HepG2 (cell line): ENCODE measurements around the gene ZMYND8. TPM values are rescaled to one million over a fixed set of nuclear protein-coding genes. Genes with fewer than 3 reads are reported as not detected.

ENCODE experiments used
- ATAC-seq: fragments of 200-7000 bp; cut with Tn5 transposase; 3 replicates; pipeline ENCODE4 v1.9.1; 2020; ENCODE audit warnings: mild to moderate bottlenecking, moderate library complexity
- BruUV-seq: library from RNA; stranded (reverse); fragments of 400-500 nt; replicated peaks from 2 replicates; lab custom pipeline; 2021; lab: Mats Ljungman, UMichigan
- CTCF ChIA-PET: fragments of 300-600 bp; formaldehyde crosslinking; extraction: SDS; loops from one replicate; lab custom pipeline; 2021; ENCODE audit warnings: low total read pairs, inconsistent platforms, low intra/inter-chr PET ratio; lab: Yijun Ruan, JAX
- POLR2A ChIA-PET: fragments of 350-600 bp; sonication (Branson Sonifier 250); formaldehyde crosslinking; loops from one replicate; lab custom pipeline; 2020; ENCODE audit warnings: antibody characterized with exemption, inconsistent platforms; lab: Yijun Ruan, JAX
- DNase-seq: peaks from one replicate; pipeline ENCODE4 v3.0.0-alpha.2; 2015; ENCODE audit warnings: low spot score
- FAIRE-seq: peaks from 3 replicates; lab custom pipeline; 2011; peaks lifted over from hg19 to GRCh38; lab: Jason Lieb, UNC
- H2AFZ ChIP-seq: one replicate; pipeline ENCODE4 v1.6.1; 2011; ENCODE audit warnings: low read length, inconsistent platforms
- H3K27ac ChIP-seq: fragments of 300-600 bp; 3 replicates; pipeline ENCODE4 v1.8.0; 2011; ENCODE audit warnings: mixed run types, mild to moderate bottlenecking, mixed read lengths, low read length, inconsistent platforms; ENCODE audit not compliant: insufficient read depth; ENCODE audit errors: extremely low read length
- H3K27me3 ChIP-seq, 2 experiments: fragments of 200-600 bp in 1 of 2; 2 replicates in 1 of 2; 3 replicates in 1 of 2; pipeline versions ENCODE4 v1.6.0 to v1.8.0; 2011; ENCODE audit warnings: low read length in 2 of 2, mild to moderate bottlenecking in 2 of 2, moderate library complexity in 2 of 2, inconsistent platforms in 1 of 2; ENCODE audit not compliant: insufficient read depth in 2 of 2, control insufficient read depth in 1 of 2
- H3K36me3 ChIP-seq, 2 experiments: fragments of 200-600 bp in 1 of 2; replicated peaks in 1 of 2; 2 replicates in 1 of 2; 3 replicates in 1 of 2; pipeline versions ENCODE4 v1.5.1 to v1.8.0; 2011; ENCODE audit warnings: low read length in 2 of 2, inconsistent platforms in 1 of 2; ENCODE audit not compliant: insufficient read depth in 2 of 2, control insufficient read depth in 1 of 2
- H3K4me1 ChIP-seq: 2 replicates; pipeline ENCODE4 v1.5.1; 2012; ENCODE audit warnings: low read length, inconsistent platforms; ENCODE audit not compliant: insufficient read depth
- H3K4me2 ChIP-seq: 2 replicates; pipeline ENCODE4 v1.6.0; 2011; ENCODE audit warnings: low read depth, low read length, inconsistent platforms
- H3K4me3 ChIP-seq, 3 experiments: fragments of 200-600 bp in 1 of 3; sonication (generic), shearing (Covaris generic) in 1 of 3; replicated peaks in 1 of 3; 2 replicates each; pipeline ENCODE4 v1.5.1; 2011 to 2016; ENCODE audit warnings: low read length in 3 of 3, inconsistent platforms in 2 of 3, low read depth in 2 of 3, mild to moderate bottlenecking in 2 of 3, control low read depth in 1 of 3, mixed read lengths in 1 of 3; ENCODE audit not compliant: insufficient read depth in 1 of 3
- H3K79me2 ChIP-seq: one replicate; pipeline ENCODE4 v1.6.1; 2011; ENCODE audit warnings: low read length, inconsistent platforms; ENCODE audit not compliant: insufficient read depth
- H3K9ac ChIP-seq: 2 replicates; pipeline ENCODE4 v1.6.0; 2011; ENCODE audit warnings: mild to moderate bottlenecking, low read depth, low read length, inconsistent platforms; ENCODE audit not compliant: insufficient read depth
- H3K9me3 ChIP-seq: 2 replicates; pipeline ENCODE4 v1.5.1; 2012; ENCODE audit warnings: mild to moderate bottlenecking, low read length
- H4K20me1 ChIP-seq: 2 replicates; pipeline ENCODE4 v1.6.0; 2011; ENCODE audit warnings: inconsistent platforms, mild to moderate bottlenecking, low read length, moderate library complexity; ENCODE audit not compliant: insufficient read depth
- ATF7 ChIP-seq, 2 experiments: fragments of 450-650 bp in 1 of 2; sonication (generic) in 1 of 2; formaldehyde crosslinking in 1 of 2; IDR thresholded peaks; 2 replicates each; pipeline versions ENCODE4 v1.4.0 to v1.6.1; 2016 to 2020; ENCODE audit warnings: antibody characterized with exemption in 1 of 2, mild to moderate bottlenecking in 1 of 2, missing genetic modification reagents in 1 of 2
- NR2F1 ChIP-seq, 2 experiments: fragments of 450-650 bp in 1 of 2; formaldehyde crosslinking in 1 of 2; IDR thresholded peaks; 2 replicates each; pipeline versions ENCODE4 v1.5.0 to v1.6.1; 2016 to 2020; ENCODE audit warnings: mild to moderate bottlenecking in 1 of 2, missing compliant biosample characterization in 1 of 2, missing genetic modification reagents in 1 of 2, moderate library complexity in 1 of 2
- POLR2AphosphoS5 ChIP-seq: IDR thresholded peaks from 2 replicates; pipeline ENCODE4 v1.6.1; 2012; ENCODE audit warnings: low read depth, low read length
- TEAD3 ChIP-seq: optimal IDR thresholded peaks from 2 replicates; pipeline ENCODE3; 2016; ENCODE audit warnings: borderline replicate concordance
- ZNF138 ChIP-seq: sonication (generic); formaldehyde crosslinking; IDR thresholded peaks from 2 replicates; pipeline ENCODE4 v1.5.0; 2020; ENCODE audit warnings: mild to moderate bottlenecking, low read depth, missing genetic modification reagents
- ZNF317 ChIP-seq: sonication (generic); formaldehyde crosslinking; IDR thresholded peaks from 2 replicates; pipeline ENCODE4 v1.5.0; 2020; ENCODE audit warnings: mild to moderate bottlenecking, missing genetic modification reagents
- WGBS: methylation state at CpG from one replicate; pipeline ENCODE4 v1.1.6; 2017; ENCODE audit warnings: low lambda C conversion rate; 5-methylcytosine and 5-hydroxymethylcytosine counted together
- in situ Hi-C: cut with HindIII; loops from 2 replicates; pipeline ENCODE4 v1.10.0; 2017; ENCODE audit warnings: low pct_unique_long_range_greater_than_20kb; ENCODE audit not compliant: extremely low pct_ligation_motif_present
- intact Hi-C: fragments of 100-400 bp; cut with micrococcal nuclease; formaldehyde crosslinking; loops from one replicate; pipeline ENCODE4 v1.10.0; 2022; ENCODE audit not compliant: unreplicated experiment
- polyA plus RNA-seq, 8 experiments: library from polyadenylated mRNA; depleted of rRNA in 3 of 8; stranded (reverse) in 7 of 8; unstranded in 1 of 8; fragments of >200 nt; fragmentation: Illumina TruSeq in 4 of 8; extraction: Trizol in 4 of 8; gene quantifications; 2 replicates each; pipeline versions ENCODE4 v1.2.1 to v1.2.3, GENCODE V29; 2011 to 2016; ENCODE audit warnings: low read depth in 4 of 8, missing spikeins in 1 of 8, mixed read lengths in 1 of 8; ENCODE audit not compliant: insufficient read depth in 1 of 8
- total RNA-seq, 5 experiments: library from RNA; depleted of rRNA; stranded (reverse); fragments of >200 nt; fragmentation: Illumina TruSeq; extraction: Trizol; gene quantifications; 2 replicates each; pipeline ENCODE4 v1.2.3, GENCODE V29; 2016; ENCODE audit warnings: low read depth in 1 of 5
- TF ChIP-seq, protein P1 (sequence below): IDR thresholded peaks from 2 replicates; pipeline ENCODE4 v1.6.1; 2016; ENCODE audit warnings: low read depth, missing genetic modification reagents, missing compliant biosample characterization
- TF ChIP-seq, protein P2 (sequence below): sonication (generic); formaldehyde crosslinking; IDR thresholded peaks from 2 replicates; pipeline ENCODE4 v1.5.0; 2020; ENCODE audit warnings: mild to moderate bottlenecking, missing genetic modification reagents
- TF ChIP-seq, protein P3 (sequence below): sonication (generic); formaldehyde crosslinking; IDR thresholded peaks from 2 replicates; pipeline ENCODE4 v1.4.0; 2020; ENCODE audit warnings: missing genetic modification reagents, mild to moderate bottlenecking, borderline replicate concordance
- TF ChIP-seq, protein P4 (sequence below): IDR thresholded peaks from 2 replicates; pipeline ENCODE4 v1.6.1; 2016; ENCODE audit warnings: low read depth, borderline replicate concordance

ZMYND8 gene
- total and polyA plus RNA-seq, 2 of the 13 experiments (the other 11 are each of a cell fraction or from before 2014, with no cell fraction given) = 53.9 to 84.7 TPM

DNA sequence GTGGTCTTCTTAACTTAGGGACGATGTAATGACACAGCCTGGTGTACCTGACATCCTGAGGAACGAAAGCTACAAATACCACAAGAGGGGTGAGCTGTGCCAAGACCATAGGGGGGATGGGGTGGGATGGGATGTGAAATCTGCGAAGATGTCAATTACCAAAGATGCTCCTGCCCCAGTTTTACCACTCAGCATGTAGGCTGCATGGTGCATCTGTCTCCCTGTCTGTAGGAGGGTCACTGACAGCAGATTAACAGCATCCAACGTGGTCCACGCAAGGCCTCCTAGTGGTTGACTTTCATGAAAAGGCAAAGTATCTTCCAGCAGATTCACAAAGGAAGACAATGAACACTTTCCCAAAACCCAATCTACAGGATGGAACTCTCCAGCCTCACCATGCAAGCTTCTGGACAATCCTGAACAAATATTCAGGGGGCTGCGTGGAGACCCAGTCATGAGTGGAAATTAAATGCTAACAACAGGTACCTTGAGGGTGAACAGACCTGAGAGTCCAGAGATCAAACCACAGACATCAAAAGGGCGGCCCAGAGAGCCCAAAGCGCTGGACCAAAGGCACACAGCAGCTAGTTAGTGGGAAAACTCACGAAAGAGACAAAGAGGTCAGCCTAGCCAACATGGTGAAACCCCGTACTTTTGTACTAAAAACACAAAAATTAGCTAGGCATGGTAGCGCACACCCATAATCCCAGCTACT, 44.4 kb downstream of the ZMYND8 start:
- Histone ChIP-seq H3K4me2 (no peak overlapping the region), H3K79me2 (peaks cover 93% of the 10 kb centered on the region), H4K20me1 (peaks cover 81% of the 10 kb centered on the region), H2AFZ (no peak overlapping the region), H3K4me1 (peaks cover 68% of the 10 kb centered on the region), H3K9ac (no peak overlapping the region), H3K27ac (peak overlapping the region; percentile 51), H3K27me3 (no peaks in the 10 kb centered on the region), H3K36me3 (peaks cover 37 to 66% of the 10 kb centered on the region in 2 experiments), H3K9me3 (no peaks in the 10 kb centered on the region), H3K4me3 (no peak overlapping the region)
- POLR2A ChIA-PET = interaction anchor here (0.8 to 2.7 kb wide), 3 partner anchors 47 to 127 kb away, joined by 3 to 8 read pairs (median 4); no protein-coding TSS in a partner anchor
- intact Hi-C loops (no loop called here), in situ Hi-C loops (no loop called here)
- BruUV-seq = no TSS peak
- peak; percentile 33 for ATAC-seq
- DNase-seq = no peak
- 93% methylated on average over 11 of the region's 11 CpGs for WGBS
- CTCF ChIA-PET = interaction anchor here (1.8 kb wide), 1 partner anchor 72 kb away, joined by 5 read pairs; no protein-coding TSS in a partner anchor
- FAIRE-seq = no peak
- TF ChIP-seq, protein P1, sequence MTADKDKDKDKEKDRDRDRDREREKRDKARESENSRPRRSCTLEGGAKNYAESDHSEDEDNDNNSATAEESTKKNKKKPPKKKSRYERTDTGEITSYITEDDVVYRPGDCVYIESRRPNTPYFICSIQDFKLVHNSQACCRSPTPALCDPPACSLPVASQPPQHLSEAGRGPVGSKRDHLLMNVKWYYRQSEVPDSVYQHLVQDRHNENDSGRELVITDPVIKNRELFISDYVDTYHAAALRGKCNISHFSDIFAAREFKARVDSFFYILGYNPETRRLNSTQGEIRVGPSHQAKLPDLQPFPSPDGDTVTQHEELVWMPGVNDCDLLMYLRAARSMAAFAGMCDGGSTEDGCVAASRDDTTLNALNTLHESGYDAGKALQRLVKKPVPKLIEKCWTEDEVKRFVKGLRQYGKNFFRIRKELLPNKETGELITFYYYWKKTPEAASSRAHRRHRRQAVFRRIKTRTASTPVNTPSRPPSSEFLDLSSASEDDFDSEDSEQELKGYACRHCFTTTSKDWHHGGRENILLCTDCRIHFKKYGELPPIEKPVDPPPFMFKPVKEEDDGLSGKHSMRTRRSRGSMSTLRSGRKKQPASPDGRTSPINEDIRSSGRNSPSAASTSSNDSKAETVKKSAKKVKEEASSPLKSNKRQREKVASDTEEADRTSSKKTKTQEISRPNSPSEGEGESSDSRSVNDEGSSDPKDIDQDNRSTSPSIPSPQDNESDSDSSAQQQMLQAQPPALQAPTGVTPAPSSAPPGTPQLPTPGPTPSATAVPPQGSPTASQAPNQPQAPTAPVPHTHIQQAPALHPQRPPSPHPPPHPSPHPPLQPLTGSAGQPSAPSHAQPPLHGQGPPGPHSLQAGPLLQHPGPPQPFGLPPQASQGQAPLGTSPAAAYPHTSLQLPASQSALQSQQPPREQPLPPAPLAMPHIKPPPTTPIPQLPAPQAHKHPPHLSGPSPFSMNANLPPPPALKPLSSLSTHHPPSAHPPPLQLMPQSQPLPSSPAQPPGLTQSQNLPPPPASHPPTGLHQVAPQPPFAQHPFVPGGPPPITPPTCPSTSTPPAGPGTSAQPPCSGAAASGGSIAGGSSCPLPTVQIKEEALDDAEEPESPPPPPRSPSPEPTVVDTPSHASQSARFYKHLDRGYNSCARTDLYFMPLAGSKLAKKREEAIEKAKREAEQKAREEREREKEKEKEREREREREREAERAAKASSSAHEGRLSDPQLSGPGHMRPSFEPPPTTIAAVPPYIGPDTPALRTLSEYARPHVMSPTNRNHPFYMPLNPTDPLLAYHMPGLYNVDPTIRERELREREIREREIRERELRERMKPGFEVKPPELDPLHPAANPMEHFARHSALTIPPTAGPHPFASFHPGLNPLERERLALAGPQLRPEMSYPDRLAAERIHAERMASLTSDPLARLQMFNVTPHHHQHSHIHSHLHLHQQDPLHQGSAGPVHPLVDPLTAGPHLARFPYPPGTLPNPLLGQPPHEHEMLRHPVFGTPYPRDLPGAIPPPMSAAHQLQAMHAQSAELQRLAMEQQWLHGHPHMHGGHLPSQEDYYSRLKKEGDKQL (CRISPR knock-in tag) = no peak
- TF ChIP-seq POLR2AphosphoS5 (peak; percentile 22; the same call in 1 of the 2 replicates), ATF7 (IDR thresholded peaks at IDR 0.05) (no peak), ATF7 (CRISPR knock-in tag; IDR thresholded peaks at IDR 0.05) (0 out of 2 replicates have a peak, but pooled peaks have one; percentile 15), TEAD3 (CRISPR knock-in tag) (no peak), ZNF138 (CRISPR knock-in tag) (no peak), NR2F1 (CRISPR knock-in tag; IDR thresholded peaks at IDR 0.05) (0 out of 4 replicates have a peak, but pooled peaks of 1 of the 2 experiments have one; percentile 9), ZNF317 (CRISPR knock-in tag) (0 out of 2 replicates have a peak, but pooled peaks have one; percentile 30)
- TF ChIP-seq, protein P2, sequence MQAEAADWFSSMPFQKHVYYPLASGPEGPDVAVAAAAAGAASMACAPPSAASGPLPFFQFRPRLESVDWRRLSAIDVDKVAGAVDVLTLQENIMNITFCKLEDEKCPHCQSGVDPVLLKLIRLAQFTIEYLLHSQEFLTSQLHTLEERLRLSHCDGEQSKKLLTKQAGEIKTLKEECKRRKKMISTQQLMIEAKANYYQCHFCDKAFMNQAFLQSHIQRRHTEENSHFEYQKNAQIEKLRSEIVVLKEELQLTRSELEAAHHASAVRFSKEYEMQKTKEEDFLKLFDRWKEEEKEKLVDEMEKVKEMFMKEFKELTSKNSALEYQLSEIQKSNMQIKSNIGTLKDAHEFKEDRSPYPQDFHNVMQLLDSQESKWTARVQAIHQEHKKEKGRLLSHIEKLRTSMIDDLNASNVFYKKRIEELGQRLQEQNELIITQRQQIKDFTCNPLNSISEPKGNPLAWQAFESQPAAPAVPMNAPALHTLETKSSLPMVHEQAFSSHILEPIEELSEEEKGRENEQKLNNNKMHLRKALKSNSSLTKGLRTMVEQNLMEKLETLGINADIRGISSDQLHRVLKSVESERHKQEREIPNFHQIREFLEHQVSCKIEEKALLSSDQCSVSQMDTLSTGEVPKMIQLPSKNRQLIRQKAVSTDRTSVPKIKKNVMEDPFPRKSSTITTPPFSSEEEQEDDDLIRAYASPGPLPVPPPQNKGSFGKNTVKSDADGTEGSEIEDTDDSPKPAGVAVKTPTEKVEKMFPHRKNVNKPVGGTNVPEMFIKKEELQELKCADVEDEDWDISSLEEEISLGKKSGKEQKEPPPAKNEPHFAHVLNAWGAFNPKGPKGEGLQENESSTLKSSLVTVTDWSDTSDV = peak; percentile 24; the same call in 1 of the 2 replicates
- TF ChIP-seq, protein P3, sequence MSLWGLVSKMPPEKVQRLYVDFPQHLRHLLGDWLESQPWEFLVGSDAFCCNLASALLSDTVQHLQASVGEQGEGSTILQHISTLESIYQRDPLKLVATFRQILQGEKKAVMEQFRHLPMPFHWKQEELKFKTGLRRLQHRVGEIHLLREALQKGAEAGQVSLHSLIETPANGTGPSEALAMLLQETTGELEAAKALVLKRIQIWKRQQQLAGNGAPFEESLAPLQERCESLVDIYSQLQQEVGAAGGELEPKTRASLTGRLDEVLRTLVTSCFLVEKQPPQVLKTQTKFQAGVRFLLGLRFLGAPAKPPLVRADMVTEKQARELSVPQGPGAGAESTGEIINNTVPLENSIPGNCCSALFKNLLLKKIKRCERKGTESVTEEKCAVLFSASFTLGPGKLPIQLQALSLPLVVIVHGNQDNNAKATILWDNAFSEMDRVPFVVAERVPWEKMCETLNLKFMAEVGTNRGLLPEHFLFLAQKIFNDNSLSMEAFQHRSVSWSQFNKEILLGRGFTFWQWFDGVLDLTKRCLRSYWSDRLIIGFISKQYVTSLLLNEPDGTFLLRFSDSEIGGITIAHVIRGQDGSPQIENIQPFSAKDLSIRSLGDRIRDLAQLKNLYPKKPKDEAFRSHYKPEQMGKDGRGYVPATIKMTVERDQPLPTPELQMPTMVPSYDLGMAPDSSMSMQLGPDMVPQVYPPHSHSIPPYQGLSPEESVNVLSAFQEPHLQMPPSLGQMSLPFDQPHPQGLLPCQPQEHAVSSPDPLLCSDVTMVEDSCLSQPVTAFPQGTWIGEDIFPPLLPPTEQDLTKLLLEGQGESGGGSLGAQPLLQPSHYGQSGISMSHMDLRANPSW = 0 out of 2 replicates have a peak, but pooled peaks have one; percentile 34
- TF ChIP-seq, protein P4, sequence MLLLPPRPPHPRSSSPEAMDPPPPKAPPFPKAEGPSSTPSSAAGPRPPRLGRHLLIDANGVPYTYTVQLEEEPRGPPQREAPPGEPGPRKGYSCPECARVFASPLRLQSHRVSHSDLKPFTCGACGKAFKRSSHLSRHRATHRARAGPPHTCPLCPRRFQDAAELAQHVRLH (CRISPR knock-in tag) = peak; percentile 10; the same call in 1 of the 2 replicates
